ENCODE measurements around the gene RWDD2A. TPM values are rescaled to one million over a fixed set of nuclear protein-coding genes. Genes with fewer than 3 reads are reported as not detected.

Gene RWDD2A
- 1 to 10 TPM in 1 of 3 donors, under 1 TPM in 2; 0.82 to 3.3 (median 0.83) TPM for polyA plus RNA-seq

- Mint-ChIP-seq H3K27me3 (ENCODE audit: low read depth in 3 of 3) (peaks cover 6 to 10% (median 9%) of the 10 kb centered on the region in 3 donors), H3K36me3 (peaks cover 4 to 6% (median 5%) of the 10 kb centered on the region in 3 donors), H3K4me3 (peak within 1 kb of the TSS; percentile 91 to 99 (median 98)), H3K27ac (peak within 1 kb of the TSS; percentile 84 to 98 (median 94)), H3K9me3 (no peaks in the 10 kb centered on the region), H3K4me1 (peaks cover 24 to 33% of the 10 kb centered on the region in 2 donors)
- DNase-seq, result peak; percentile 89 to 90 (median 89)
Observed at GRCh38 chr6:83192871-83193746, at the start of gene RWDD2A, which contains the start of gene PGM3. TSS of gene RWDD2A (plus strand) at chr6:83193357. CDS start at chr6:83194452, 1,095 bp downstream. TSS of gene PGM3 (minus strand) at chr6:83193265. CDS start at chr6:83191012, 2,253 bp downstream.

GRCh38 chr6:83151114-83151513 lies 42.0 kb upstream of the RWDD2A start:
- no peaks in the 10 kb centered on the region for H3K4me1 Mint-ChIP-seq
- H3K4me3 Mint-ChIP-seq, result no peak overlapping the region
- H3K27ac Mint-ChIP-seq, result no peak overlapping the region
- no peaks in the 10 kb centered on the region for H3K27me3 Mint-ChIP-seq (ENCODE audit: low read depth in 3 of 3)
- H3K36me3 Mint-ChIP-seq, result peaks cover 6 to 40% (median 21%) of the 10 kb centered on the region in 3 donors
- DNase-seq, result no peak
- no peaks in the 10 kb centered on the region for H3K9me3 Mint-ChIP-seq

GRCh38 chr6:83152913-83153312 lies 40.2 kb upstream of the RWDD2A start:
- Mint-ChIP-seq H3K27me3 (ENCODE audit: low read depth in 3 of 3) (no peaks in the 10 kb centered on the region), H3K4me3 (no peak overlapping the region), H3K9me3 (no peaks in the 10 kb centered on the region), H3K4me1 (no peaks in the 10 kb centered on the region), H3K36me3 (peaks cover 8 to 47% (median 26%) of the 10 kb centered on the region in 3 donors), H3K27ac (no peak overlapping the region)
- DNase-seq, result no peak

- Mint-ChIP-seq H3K27me3 (ENCODE audit: low read depth in 3 of 3) (no peaks in the 10 kb centered on the region), H3K9me3 (no peaks in the 10 kb centered on the region), H3K4me1 (no peaks in the 10 kb centered on the region), H3K36me3 (peaks cover 8 to 46% (median 22%) of the 10 kb centered on the region in 3 donors), H3K27ac (no peak overlapping the region), H3K4me3 (no peak overlapping the region)
- DNase-seq, result no peak
Observed at GRCh38 chr6:83153883-83154521, 39.2 kb upstream of the RWDD2A start.

- no peaks in the 10 kb centered on the region for H3K27me3 Mint-ChIP-seq (ENCODE audit: low read depth in 3 of 3)
- no peaks in the 10 kb centered on the region for H3K4me1 Mint-ChIP-seq
- H3K9me3 Mint-ChIP-seq, result no peaks in the 10 kb centered on the region
- H3K27ac Mint-ChIP-seq, result no peak overlapping the region
- peaks cover 9 to 53% (median 30%) of the 10 kb centered on the region in 3 donors for H3K36me3 Mint-ChIP-seq
- no peak for DNase-seq
- no peak overlapping the region for H3K4me3 Mint-ChIP-seq
Observed at GRCh38 chr6:83155794-83156193, 37.4 kb upstream of the RWDD2A start.

DNA sequence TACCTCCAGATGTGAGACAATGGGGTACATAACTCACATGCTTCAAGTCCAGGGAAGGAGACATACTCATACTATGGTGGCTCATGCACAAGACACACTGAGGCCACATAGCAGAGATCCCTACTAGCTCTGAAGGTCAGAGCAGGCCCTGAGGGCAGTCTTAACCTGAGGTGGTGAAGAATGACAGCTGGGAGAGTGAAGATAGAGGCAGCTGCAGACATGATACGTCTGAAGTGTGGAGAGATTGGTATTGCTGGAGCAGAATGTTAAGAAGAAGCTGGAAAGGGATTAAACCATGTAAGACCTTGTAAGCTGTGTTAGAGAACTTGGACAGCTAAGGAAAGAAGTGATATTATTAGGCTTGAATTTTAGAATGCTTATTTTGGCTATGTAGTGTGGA lies 33.0 kb upstream of the RWDD2A start:
- H3K27me3 Mint-ChIP-seq (ENCODE audit: low read depth in 3 of 3), result peaks cover 0 to 1% (median 0%) of the 10 kb centered on the region in 3 donors
- DNase-seq, result no peak
- H3K36me3 Mint-ChIP-seq, result peaks cover 26 to 55% (median 43%) of the 10 kb centered on the region in 3 donors
- H3K9me3 Mint-ChIP-seq, result no peaks in the 10 kb centered on the region
- H3K4me3 Mint-ChIP-seq, result no peak overlapping the region
- H3K27ac Mint-ChIP-seq, result no peak overlapping the region
- H3K4me1 Mint-ChIP-seq, result no peaks in the 10 kb centered on the region

DNA sequence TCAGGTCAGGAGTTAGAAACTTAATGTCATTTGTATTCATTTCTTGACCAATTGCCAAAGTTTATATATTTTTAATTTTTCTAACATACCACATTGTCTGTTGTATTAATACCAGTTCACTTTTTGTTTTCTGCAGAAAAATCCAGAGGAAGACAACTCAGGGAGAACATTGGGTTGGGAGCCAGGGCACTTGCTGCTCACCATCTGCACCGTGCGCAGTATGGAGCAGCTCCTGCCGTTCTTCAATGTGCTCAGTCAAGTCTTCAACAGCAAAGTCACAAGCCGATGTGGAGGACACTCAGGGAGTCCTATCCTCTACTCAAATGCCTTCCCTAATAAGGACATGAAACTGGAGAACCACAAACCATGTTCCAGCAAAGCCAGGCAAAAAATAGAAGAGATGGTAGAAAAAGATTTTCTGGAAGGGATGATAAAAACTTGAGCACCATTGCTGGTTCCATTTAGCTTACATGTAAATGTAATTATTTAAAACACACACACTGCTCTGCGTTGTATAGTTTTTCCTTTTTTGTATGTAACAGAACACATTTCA lies 25.4 kb upstream of the RWDD2A start:
- no peak for DNase-seq
- Mint-ChIP-seq H3K9me3 (no peaks in the 10 kb centered on the region), H3K27me3 (ENCODE audit: low read depth in 3 of 3) (peaks cover 0 to 1% (median 0%) of the 10 kb centered on the region in 3 donors), H3K4me1 (no peaks in the 10 kb centered on the region), H3K27ac (peak overlapping the region in 2 of 6 donors; percentile 23 to 28), H3K4me3 (no peak overlapping the region), H3K36me3 (peaks cover 20 to 64% (median 40%) of the 10 kb centered on the region in 3 donors)

DNA sequence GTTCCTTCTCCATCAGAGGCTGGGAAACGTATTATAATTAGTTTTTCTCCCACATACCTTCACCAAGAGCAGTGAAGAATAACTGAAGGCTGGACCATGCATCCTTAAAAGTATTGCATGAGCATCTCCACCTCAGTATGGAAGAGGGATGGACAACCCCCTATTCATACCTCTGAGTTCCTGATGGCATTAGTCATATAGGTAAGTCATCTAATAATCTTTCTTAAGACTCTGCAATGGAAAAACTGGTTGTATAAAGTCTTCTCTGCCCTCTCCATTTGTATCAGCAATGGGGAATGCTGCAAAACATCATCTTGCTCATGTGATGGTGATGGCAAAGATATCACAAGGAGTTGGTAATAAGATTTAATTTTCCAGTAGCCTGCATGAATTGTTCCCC lies 24.6 kb upstream of the RWDD2A start:
- Mint-ChIP-seq H3K36me3 (peaks cover 25 to 69% (median 37%) of the 10 kb centered on the region in 3 donors), H3K4me3 (no peak overlapping the region), H3K27ac (peak overlapping the region in 1 of 6 donors; percentile 5), H3K4me1 (no peaks in the 10 kb centered on the region), H3K9me3 (no peaks in the 10 kb centered on the region), H3K27me3 (ENCODE audit: low read depth in 3 of 3) (peaks cover 0 to under 1% (median 0%) of the 10 kb centered on the region in 3 donors)
- no peak for DNase-seq

GRCh38 chr6:83169106-83169505 lies 24.1 kb upstream of the RWDD2A start:
- no peak for DNase-seq
- peaks cover 20 to 67% (median 32%) of the 10 kb centered on the region in 3 donors for H3K36me3 Mint-ChIP-seq
- H3K27ac Mint-ChIP-seq, result peak overlapping the region in 1 of 6 donors; percentile 10
- H3K4me1 Mint-ChIP-seq, result no peaks in the 10 kb centered on the region
- H3K4me3 Mint-ChIP-seq, result no peak overlapping the region
- H3K9me3 Mint-ChIP-seq, result no peaks in the 10 kb centered on the region
- no peaks in the 10 kb centered on the region for H3K27me3 Mint-ChIP-seq (ENCODE audit: low read depth in 3 of 3)

- Mint-ChIP-seq H3K27ac (no peak overlapping the region), H3K27me3 (ENCODE audit: low read depth in 3 of 3) (no peaks in the 10 kb centered on the region), H3K4me3 (no peak overlapping the region), H3K9me3 (no peaks in the 10 kb centered on the region), H3K36me3 (peaks cover 19 to 67% (median 28%) of the 10 kb centered on the region in 3 donors), H3K4me1 (no peaks in the 10 kb centered on the region)
- DNase-seq, result no peak
Observed at GRCh38 chr6:83169511-83169910, 23.6 kb upstream of the RWDD2A start.

DNA sequence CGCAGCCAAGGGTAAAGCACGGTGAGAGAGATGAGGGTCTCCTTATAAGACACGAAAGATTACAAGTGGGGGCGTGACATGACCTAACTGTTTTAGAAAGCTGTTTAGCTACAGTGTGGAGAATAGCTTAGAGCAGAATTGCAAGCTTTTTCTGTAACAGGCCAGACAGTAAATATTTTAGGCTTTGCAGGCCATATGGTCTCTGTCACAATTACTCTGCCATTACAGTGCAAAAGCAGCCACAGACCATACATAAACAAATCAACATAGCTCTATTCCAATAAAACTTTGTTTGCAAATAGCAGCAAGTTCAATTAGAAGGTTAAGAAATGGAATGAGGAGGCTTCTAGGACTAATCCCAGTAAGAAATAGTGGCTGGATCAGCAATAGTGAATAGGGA lies 16.9 kb upstream of the RWDD2A start:
- Mint-ChIP-seq H3K9me3 (no peaks in the 10 kb centered on the region), H3K4me3 (no peak overlapping the region), H3K4me1 (no peaks in the 10 kb centered on the region), H3K27me3 (ENCODE audit: low read depth in 3 of 3) (no peaks in the 10 kb centered on the region), H3K27ac (peak overlapping the region in 1 of 6 donors; percentile 69), H3K36me3 (peaks cover 15 to 56% (median 26%) of the 10 kb centered on the region in 3 donors)
- no peak for DNase-seq

GRCh38 chr6:83180426-83180950 lies 12.7 kb upstream of the RWDD2A start:
- no peaks in the 10 kb centered on the region for H3K4me1 Mint-ChIP-seq
- no peak overlapping the region for H3K27ac Mint-ChIP-seq
- no peak overlapping the region for H3K4me3 Mint-ChIP-seq
- no peaks in the 10 kb centered on the region for H3K9me3 Mint-ChIP-seq
- peaks cover 18 to 61% (median 28%) of the 10 kb centered on the region in 3 donors for H3K36me3 Mint-ChIP-seq
- DNase-seq, result no peak
- H3K27me3 Mint-ChIP-seq (ENCODE audit: low read depth in 3 of 3), result no peaks in the 10 kb centered on the region

DNA sequence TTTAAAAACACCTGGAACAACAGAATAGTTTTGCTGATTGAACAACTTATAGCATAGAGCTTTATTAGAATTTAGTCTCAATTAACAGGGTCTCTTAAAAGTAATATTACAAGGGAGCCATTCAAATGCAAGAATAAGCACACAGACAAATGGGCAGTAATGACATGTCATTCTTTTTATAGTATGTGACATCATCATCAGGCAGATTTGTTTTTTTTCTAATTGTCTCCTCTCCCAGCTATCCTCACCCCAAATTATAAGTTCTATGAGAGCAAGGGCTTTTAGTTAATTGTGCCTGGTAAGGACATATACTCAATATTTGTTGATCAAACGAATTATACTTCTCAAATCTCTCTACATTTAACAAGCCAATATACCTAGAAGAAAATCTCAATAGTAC lies 11.0 kb upstream of the RWDD2A start:
- H3K27ac Mint-ChIP-seq, result peak overlapping the region in 1 of 6 donors; percentile 29

More for the DNA sequence above, 11.0 kb upstream of the RWDD2A start:
- no peaks in the 10 kb centered on the region for H3K27me3 Mint-ChIP-seq (ENCODE audit: low read depth in 3 of 3)
- H3K4me3 Mint-ChIP-seq, result no peak overlapping the region
- no peaks in the 10 kb centered on the region for H3K4me1 Mint-ChIP-seq
- H3K9me3 Mint-ChIP-seq, result no peaks in the 10 kb centered on the region
- no peak for DNase-seq
- peaks cover 22 to 57% (median 37%) of the 10 kb centered on the region in 3 donors for H3K36me3 Mint-ChIP-seq

Measured in immature natural killer cell (primary cell).